ENCODE data around the gene SPAG16.

Gene SPAG16

GRCh38 chr2:213847316-213847715 lies 563.1 kb downstream of the SPAG16 start:
- TF ChIP-seq CTCF (IDR thresholded peaks at IDR 0.05; ENCODE audit: control insufficient read depth, extremely low read depth, insufficient read depth): no peak
- H3K4me3 ChIP-seq (ENCODE audit: low read depth, low read length): no peak overlapping the region
- DNase-seq (ENCODE audit: low read depth): no peak

- no peak for TF ChIP-seq CTCF (IDR thresholded peaks at IDR 0.05; ENCODE audit: control insufficient read depth, extremely low read depth, insufficient read depth)
Measured at GRCh38 chr2:213848631-213849030, 564.4 kb downstream of the SPAG16 start.

GRCh38 chr2:213861638-213862037 lies 577.4 kb downstream of the SPAG16 start:
- no peak for TF ChIP-seq CTCF (IDR thresholded peaks at IDR 0.05; ENCODE audit: control insufficient read depth, extremely low read depth, insufficient read depth)
- no peak overlapping the region for H3K4me3 ChIP-seq (ENCODE audit: low read depth, low read length)
- DNase-seq (ENCODE audit: low read depth): no peak

More at GRCh38 chr2:213848631-213849030, 564.4 kb downstream of the SPAG16 start:
- DNase-seq (ENCODE audit: low read depth): no peak
- H3K4me3 ChIP-seq (ENCODE audit: low read depth, low read length): no peak overlapping the region

- TF ChIP-seq CTCF (IDR thresholded peaks at IDR 0.05; ENCODE audit: control insufficient read depth, extremely low read depth, insufficient read depth): no peak
- no peak overlapping the region for H3K4me3 ChIP-seq (ENCODE audit: low read depth, low read length)
- no peak for DNase-seq (ENCODE audit: low read depth)
Measured at GRCh38 chr2:213862407-213863076, 578.3 kb downstream of the SPAG16 start.

GRCh38 chr2:213863541-213863940 lies 579.3 kb downstream of the SPAG16 start:
- no peak overlapping the region for H3K4me3 ChIP-seq (ENCODE audit: low read depth, low read length)
- no peak for TF ChIP-seq CTCF (IDR thresholded peaks at IDR 0.05; ENCODE audit: control insufficient read depth, extremely low read depth, insufficient read depth)
- DNase-seq (ENCODE audit: low read depth): no peak

GRCh38 chr2:213868526-213868925 lies 584.3 kb downstream of the SPAG16 start:
- H3K4me3 ChIP-seq (ENCODE audit: low read depth, low read length): no peak overlapping the region
- no peak for TF ChIP-seq CTCF (IDR thresholded peaks at IDR 0.05; ENCODE audit: control insufficient read depth, extremely low read depth, insufficient read depth)
- DNase-seq (ENCODE audit: low read depth): no peak

- DNase-seq (ENCODE audit: low read depth): no peak
- no peak for TF ChIP-seq CTCF (IDR thresholded peaks at IDR 0.05; ENCODE audit: control insufficient read depth, extremely low read depth, insufficient read depth)
- H3K4me3 ChIP-seq (ENCODE audit: low read depth, low read length): no peak overlapping the region
Measured at GRCh38 chr2:213885485-213885884, 601.2 kb downstream of the SPAG16 start.

All from LNCaP clone FGC (cell line).